ENCODE data around the gene MITF.

- TF ChIP-seq CTCF (IDR thresholded peaks at IDR 0.05) = no peak
- no peak for TF ChIP-seq POLR2A (IDR thresholded peaks at IDR 0.05)
These were observed 5.0 kb downstream of the MITF start for GRCh38 chr3:69743975-69744906.

Data from stomach (tissue), 4 donors.